ENCODE data around the gene STX16.

The STX16 gene

DNA sequence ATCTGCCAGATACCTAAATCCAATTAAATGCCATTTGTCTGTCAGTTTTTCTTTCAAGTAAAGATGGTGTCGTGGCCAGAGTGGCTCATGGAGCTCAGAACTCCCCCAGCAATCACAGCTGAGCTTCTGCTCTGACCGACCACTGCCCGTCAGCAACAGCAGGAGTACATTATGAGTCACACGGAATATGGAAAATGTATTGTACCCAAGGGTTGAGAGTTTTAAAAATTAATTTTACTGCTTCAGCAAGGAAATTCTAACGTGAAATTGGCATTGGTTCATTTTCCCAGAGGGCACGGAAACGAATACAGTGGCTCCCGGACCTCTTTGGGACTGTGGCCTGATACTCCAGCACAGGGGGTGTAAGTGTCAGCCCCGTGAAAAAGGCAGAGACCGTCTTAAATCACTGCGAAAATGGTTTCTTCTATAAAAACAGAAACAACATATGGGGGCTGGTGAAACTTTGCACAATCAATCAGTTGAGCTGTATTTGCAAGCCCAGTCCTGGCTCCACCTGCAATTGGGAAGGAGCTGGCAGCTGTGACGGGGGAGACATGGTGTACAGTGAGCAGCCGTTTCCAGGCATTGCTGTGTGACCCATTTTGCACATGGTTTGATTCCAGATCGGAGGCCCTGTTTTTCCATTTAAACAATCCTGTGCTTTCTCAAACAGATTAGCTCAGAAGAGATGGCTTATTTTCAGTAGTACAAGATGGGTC, 54.3 kb downstream of the STX16 start:
- FAIRE-seq (no peak), DNase-seq (ENCODE audit: insufficient read length) (no peak)
- no peak for TF ChIP-seq POLR2AphosphoS5 (IDR thresholded peaks at IDR 0.05; ENCODE audit: low read depth, low read length)
- no peak for TF ChIP-seq POLR2A (IDR thresholded peaks at IDR 0.05; ENCODE audit: low read depth, low read length)
- TF ChIP-seq TAF1 (IDR thresholded peaks at IDR 0.05; ENCODE audit: borderline replicate concordance, low read depth, low read length) = no peak

DNA sequence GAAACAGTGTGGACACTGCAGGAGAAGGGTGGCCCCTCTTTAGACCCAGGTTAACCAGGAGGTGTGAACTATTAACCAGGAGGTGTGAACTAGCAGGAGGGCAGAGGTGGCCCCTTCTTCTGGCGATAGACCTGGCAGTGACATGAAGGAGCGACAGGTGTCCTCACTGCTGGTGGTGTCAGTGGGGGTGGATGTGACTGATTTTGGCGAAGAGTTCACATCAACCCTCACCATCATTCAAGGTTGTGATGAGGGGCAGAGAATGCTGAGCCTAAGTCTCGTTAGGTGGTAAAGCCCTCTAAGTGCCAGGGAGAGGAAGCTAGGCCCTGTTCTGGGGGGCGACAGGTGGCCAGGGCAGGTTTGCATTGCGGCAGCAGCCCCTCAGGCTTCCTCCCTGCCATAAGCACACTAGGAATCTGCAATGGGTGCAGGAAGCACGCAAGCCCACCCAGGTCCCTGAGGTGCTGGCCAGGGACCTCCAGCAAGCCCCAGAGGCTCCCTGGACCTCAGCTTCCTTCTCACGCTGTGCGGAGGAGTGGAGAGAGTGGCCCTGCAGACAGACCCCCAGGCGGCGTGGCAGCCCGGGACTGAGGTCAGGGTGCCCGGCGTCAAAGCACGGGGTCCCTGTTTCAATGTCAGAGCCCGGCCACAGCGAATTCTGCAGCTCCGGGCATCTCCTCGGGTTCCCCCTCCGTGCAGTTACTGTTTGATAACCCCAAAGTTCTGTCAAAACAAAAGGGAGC, 55.2 kb downstream of the STX16 start:
- TF ChIP-seq POLR2A (IDR thresholded peaks at IDR 0.05; ENCODE audit: low read depth, low read length) (no peak), POLR2AphosphoS5 (IDR thresholded peaks at IDR 0.05; ENCODE audit: low read depth, low read length) (no peak), TAF1 (IDR thresholded peaks at IDR 0.05; ENCODE audit: borderline replicate concordance, low read depth, low read length) (no peak)
- FAIRE-seq (no peak), DNase-seq (ENCODE audit: insufficient read length) (no peak)

DNA sequence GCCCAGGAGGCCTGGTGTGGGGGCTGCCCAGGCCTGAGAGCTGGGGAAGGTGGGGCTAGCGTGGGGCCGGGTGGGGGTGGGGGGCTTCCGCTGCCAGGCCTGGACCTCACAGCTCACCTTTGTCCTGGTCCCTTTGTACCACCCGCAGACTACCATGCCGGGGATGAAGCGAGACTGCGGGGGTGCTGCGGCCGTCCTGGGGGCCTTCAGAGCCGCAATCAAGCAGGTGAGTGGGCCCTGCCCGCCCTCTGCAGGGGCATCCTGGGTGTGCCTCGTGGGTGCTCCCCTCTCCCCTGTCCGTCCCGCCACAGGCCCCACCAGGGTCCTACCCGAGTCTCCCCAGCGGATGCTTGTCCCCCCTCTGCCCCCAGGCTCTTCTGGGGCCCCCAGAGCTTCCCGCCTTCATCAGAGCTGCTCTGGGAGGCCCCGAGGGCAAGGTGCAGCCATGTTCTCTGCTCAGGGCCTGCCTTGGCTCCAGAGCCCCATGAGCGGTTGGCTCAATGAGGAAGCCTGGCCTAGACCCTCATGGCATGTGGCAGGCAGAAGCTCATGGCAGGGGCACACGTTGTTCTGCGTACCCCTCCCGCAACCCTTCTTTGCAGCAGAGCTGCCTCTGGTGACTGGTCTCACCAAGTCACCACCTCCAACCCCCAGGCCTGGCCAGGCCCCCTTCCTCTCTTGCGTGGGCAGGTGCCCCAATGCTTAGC, 56.0 kb downstream of the STX16 start:
- no peak for FAIRE-seq
- TF ChIP-seq POLR2A (IDR thresholded peaks at IDR 0.05; ENCODE audit: low read depth, low read length) (no peak), TAF1 (IDR thresholded peaks at IDR 0.05; ENCODE audit: borderline replicate concordance, low read depth, low read length) (no peak), POLR2AphosphoS5 (IDR thresholded peaks at IDR 0.05; ENCODE audit: low read depth, low read length) (no peak)
- no peak for DNase-seq (ENCODE audit: insufficient read length)

DNA sequence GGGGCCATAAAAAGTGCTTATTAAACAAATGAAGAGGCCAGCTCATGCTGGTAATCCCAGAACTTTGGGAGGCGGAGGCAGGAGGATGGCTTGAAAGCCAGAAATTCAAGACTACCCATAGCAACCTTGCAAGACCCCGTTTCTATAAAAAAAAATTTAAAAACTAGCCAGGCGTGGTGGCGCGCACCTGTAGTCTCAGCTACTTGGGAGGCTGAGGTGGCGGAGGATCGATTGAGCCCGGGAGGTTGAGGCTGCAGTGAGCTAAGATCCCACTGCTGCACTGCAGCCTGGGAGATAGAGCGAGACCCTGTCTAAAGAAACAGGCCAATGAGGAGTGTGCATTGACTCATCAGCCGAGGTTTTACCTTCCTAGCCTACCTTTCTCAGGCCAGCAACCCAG, 56.7 kb downstream of the STX16 start:
- DNase-seq (ENCODE audit: insufficient read length) (no peak), FAIRE-seq (no peak)
- TF ChIP-seq TAF1 (IDR thresholded peaks at IDR 0.05; ENCODE audit: borderline replicate concordance, low read depth, low read length) = no peak
- TF ChIP-seq POLR2AphosphoS5 (IDR thresholded peaks at IDR 0.05; ENCODE audit: low read depth, low read length) = no peak
- no peak for TF ChIP-seq POLR2A (IDR thresholded peaks at IDR 0.05; ENCODE audit: low read depth, low read length)

DNA sequence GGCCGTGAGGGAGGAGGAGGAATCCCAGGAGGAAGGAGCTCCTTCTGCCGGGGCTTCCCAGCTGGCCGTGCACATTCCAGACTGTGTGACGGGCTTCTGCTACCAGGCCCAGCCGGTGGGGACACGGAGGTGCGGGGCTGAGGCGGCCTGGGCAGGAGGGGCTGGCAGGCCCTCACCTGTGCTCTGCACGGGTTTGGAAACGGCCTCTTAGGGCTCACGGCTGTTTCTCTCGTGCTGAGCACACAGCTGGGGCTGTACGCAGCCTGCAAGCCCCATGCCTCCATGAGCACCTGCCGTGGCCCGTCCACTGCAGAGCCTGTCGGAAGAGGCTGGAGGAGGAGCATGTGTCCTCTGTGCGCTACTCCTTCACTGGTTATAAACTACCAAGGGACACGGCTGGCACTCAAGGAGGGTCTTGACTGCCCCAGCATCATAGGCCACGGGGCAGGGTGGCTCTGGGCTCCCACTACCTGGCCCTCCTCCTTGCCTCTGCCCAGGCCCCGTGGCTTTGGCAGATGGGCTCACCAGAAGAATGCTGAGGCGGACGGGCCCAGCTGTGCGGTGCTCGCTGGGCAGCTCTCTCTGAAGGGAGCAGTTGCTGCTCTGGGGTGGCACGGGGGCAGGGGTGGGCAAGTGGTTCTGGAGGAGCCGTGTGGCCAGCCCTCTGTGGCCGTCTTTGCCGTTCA, 57.3 kb downstream of the STX16 start:
- FAIRE-seq (no peak), DNase-seq (ENCODE audit: insufficient read length) (no peak)
- no peak for TF ChIP-seq TAF1 (IDR thresholded peaks at IDR 0.05; ENCODE audit: borderline replicate concordance, low read depth, low read length)
- no peak for TF ChIP-seq POLR2A (IDR thresholded peaks at IDR 0.05; ENCODE audit: low read depth, low read length)
- no peak for TF ChIP-seq POLR2AphosphoS5 (IDR thresholded peaks at IDR 0.05; ENCODE audit: low read depth, low read length)

DNA sequence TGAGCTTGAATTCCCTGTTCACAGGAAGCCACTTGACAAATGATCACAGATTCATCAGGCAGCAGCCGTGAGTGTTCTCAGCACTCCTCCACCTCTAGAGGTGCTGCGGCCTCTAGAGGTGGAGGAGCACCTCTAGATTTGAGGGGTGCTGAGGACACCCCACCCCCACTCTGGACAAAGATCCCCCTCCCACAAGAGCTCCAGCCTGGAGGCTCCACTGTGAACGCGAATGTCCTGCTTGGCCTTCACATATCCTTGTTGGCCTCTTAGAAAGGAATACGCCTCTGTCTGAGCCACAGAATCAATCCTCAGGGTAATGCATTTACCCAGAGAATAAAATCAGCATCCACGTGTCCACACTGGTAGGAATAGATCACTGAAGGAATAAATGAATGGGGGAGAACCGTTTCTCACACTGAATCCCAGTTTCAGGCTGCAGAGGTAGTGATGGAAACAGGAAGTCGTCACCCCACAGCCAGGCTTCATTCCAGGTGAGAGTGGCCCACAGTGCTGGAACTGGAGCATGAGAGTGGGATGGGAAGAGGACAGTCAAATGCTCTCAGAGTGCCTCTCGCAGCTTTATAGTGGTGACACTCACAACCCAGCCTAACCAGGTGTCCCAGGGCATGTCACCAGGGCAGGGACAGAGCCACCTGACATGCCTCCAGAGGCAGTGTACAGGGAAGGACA, 58.1 kb downstream of the STX16 start:
- no peak for TF ChIP-seq TAF1 (IDR thresholded peaks at IDR 0.05; ENCODE audit: borderline replicate concordance, low read depth, low read length)
- no peak for TF ChIP-seq POLR2AphosphoS5 (IDR thresholded peaks at IDR 0.05; ENCODE audit: low read depth, low read length)
- no peak for TF ChIP-seq POLR2A (IDR thresholded peaks at IDR 0.05; ENCODE audit: low read depth, low read length)
- FAIRE-seq (no peak), DNase-seq (ENCODE audit: insufficient read length) (no peak)

DNA sequence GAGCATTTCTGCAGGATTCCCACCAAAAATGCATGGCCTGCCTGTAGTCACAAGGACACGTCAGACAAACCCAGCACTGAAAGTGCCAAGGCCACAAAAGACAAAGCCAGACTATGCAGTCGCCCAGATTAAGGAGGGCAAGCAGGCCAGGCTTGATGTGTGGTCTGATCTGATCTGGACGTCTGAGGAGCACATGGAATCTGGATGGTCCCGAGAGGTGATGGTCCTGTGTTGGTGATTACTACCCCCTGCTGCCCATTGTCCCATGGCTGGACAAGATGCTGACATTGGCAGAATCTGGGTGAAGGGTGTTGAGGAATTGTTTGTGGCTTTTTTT, 58.6 kb downstream of the STX16 start:
- DNase-seq (ENCODE audit: insufficient read length) (no peak), FAIRE-seq (no peak)
- no peak for TF ChIP-seq POLR2AphosphoS5 (IDR thresholded peaks at IDR 0.05; ENCODE audit: low read depth, low read length)
- TF ChIP-seq POLR2A (IDR thresholded peaks at IDR 0.05; ENCODE audit: low read depth, low read length) = no peak
- TF ChIP-seq TAF1 (IDR thresholded peaks at IDR 0.05; ENCODE audit: borderline replicate concordance, low read depth, low read length) = no peak

DNA sequence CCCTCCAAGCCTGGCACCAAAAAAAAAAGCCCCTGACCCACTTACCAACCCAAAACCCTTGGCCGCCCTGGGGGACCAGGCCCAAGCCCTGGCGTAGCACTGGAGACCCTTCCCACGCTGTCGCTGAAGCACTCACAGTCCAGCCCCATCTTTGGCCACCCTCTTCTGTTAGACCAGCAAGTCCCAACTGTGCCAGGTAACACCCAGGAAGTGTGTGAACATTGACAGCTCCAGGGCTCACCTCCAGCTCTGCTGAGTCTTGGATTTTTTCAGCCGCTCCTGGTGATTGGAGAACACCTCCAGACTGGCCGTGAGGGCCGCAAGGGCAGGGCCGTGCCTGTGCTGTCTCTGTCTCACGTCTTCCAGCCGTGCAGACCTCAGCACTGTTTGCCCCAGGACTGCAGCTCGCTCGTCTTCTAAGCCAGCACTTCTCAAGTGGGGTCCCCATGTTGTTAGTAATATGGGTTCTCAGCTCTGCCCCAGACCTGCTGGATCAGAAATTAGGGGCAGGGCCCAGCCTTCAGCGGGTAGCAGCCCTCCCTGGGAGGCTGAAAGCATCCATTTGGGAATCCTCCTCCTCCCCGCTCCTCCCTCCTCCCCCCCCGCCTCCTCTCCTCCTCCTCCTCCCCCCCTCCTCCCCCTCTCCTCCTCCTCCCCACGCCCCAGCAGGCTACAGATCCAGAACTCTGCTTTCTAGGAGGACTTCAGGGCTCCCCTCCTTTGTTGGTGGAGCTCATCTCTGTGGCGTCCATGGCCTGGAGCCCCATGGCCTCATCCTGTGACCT, 59.6 kb downstream of the STX16 start:
- DNase-seq (ENCODE audit: insufficient read length) = no peak
- TF ChIP-seq TAF1 (IDR thresholded peaks at IDR 0.05; ENCODE audit: borderline replicate concordance, low read depth, low read length) (no peak), POLR2A (IDR thresholded peaks at IDR 0.05; ENCODE audit: low read depth, low read length) (no peak), POLR2AphosphoS5 (IDR thresholded peaks at IDR 0.05; ENCODE audit: low read depth, low read length) (no peak)
- no peak for FAIRE-seq

DNA sequence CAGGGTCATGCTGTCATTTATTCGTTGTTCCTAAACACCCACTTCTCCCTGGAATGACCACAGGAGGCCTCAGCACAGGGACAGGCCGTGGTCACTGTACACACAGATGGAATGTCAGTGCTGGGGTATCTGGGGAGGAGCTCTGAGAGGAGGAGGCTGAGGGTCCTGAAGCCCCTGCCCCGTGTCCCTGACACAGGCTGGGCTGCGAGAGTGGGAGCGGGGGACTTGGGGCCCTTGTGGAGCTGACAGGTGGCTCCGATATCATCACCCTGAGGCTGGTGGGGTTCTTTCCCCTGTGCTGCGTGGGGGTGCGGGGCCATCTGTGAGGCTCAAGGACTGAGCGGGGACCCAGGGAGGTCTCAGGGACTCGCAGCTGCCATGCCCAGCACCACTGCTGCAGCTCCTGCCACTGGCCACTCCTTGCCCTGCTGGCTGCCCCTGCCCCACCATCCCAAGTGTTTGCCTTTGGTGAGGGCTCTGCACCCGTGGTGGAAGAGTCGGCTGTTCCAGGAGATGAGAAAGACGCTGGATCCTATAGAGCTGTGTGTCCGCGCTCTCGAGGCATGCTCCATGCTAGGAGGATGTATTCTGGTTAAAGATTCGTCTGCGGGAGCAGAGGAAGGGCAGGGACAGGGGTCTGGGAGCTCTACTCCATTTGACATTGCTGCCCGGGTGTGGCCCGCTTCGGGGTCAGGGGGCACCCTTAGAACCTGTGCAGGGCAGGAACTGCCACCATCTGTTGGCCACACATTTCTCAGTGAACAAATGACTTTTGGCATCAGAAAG, 60.4 kb downstream of the STX16 start:
- FAIRE-seq = no peak
- no peak for DNase-seq (ENCODE audit: insufficient read length)
- TF ChIP-seq POLR2A (IDR thresholded peaks at IDR 0.05; ENCODE audit: low read depth, low read length) = no peak
- TF ChIP-seq POLR2AphosphoS5 (IDR thresholded peaks at IDR 0.05; ENCODE audit: low read depth, low read length) = no peak
- TF ChIP-seq TAF1 (IDR thresholded peaks at IDR 0.05; ENCODE audit: borderline replicate concordance, low read depth, low read length) = no peak

All from GM12892 (cell line).